GM21723 (cell line): ENCODE measurements around the gene ACTL8.

Experiments used
- ATAC-seq: cut with Tn5 transposase; IDR thresholded peaks from one replicate; pipeline ENCODE4 v1.9.1; 2021; ENCODE audit warnings: mild to moderate bottlenecking, moderate library complexity; ENCODE audit not compliant: unreplicated experiment

The ACTL8 gene

GRCh38 chr1:17755120-17755519 lies at the start of gene ACTL8:
Gene ACTL8, plus strand, starts transcription at chr1:17755333. Its CDS starts 67,676 bp downstream, at chr1:17823009.
- no peak for ATAC-seq

GRCh38 chr1:17706445-17706844 lies 48.7 kb upstream of the ACTL8 start:
- ATAC-seq: no peak

GRCh38 chr1:17709981-17710380 lies 45.2 kb upstream of the ACTL8 start:
- no peak for ATAC-seq

GRCh38 chr1:17710889-17711576 lies 44.1 kb upstream of the ACTL8 start:
- no peak for ATAC-seq

GRCh38 chr1:17711577-17711910 lies 43.6 kb upstream of the ACTL8 start:
- ATAC-seq: no peak

- no peak for ATAC-seq
Observed at GRCh38 chr1:17711941-17712340, 43.2 kb upstream of the ACTL8 start.

- no peak for ATAC-seq
Observed at GRCh38 chr1:17713993-17714392, 41.1 kb upstream of the ACTL8 start.

- no peak for ATAC-seq
Observed at GRCh38 chr1:17717594-17718535, 37.3 kb upstream of the ACTL8 start.

- no peak for ATAC-seq
Observed at GRCh38 chr1:17719874-17720273, 35.3 kb upstream of the ACTL8 start.

GRCh38 chr1:17721444-17721843 lies 33.7 kb upstream of the ACTL8 start:
- no peak for ATAC-seq

GRCh38 chr1:17723684-17724083 lies 31.4 kb upstream of the ACTL8 start:
- ATAC-seq: no peak

GRCh38 chr1:17724150-17724549 lies 31.0 kb upstream of the ACTL8 start:
- ATAC-seq: no peak

GRCh38 chr1:17725084-17725719 lies 29.9 kb upstream of the ACTL8 start:
- ATAC-seq: no peak

- no peak for ATAC-seq
Observed at GRCh38 chr1:17725811-17726582, 29.1 kb upstream of the ACTL8 start.

GRCh38 chr1:17728123-17728712 lies 26.9 kb upstream of the ACTL8 start:
- no peak for ATAC-seq

GRCh38 chr1:17729248-17729647 lies 25.9 kb upstream of the ACTL8 start:
- no peak for ATAC-seq

GRCh38 chr1:17729909-17730308 lies 25.2 kb upstream of the ACTL8 start:
- ATAC-seq: no peak

GRCh38 chr1:17731460-17731859 lies 23.7 kb upstream of the ACTL8 start:
- ATAC-seq: no peak

GRCh38 chr1:17732475-17732874 lies 22.7 kb upstream of the ACTL8 start:
- ATAC-seq: no peak

GRCh38 chr1:17733661-17734060 lies 21.5 kb upstream of the ACTL8 start:
- ATAC-seq: no peak

GRCh38 chr1:17734609-17735008 lies 20.5 kb upstream of the ACTL8 start:
- ATAC-seq: no peak
